HL-60 (cell line): ENCODE measurements around the gene ICAM2.

Experiments
- DNase-seq, 2 experiments: peaks; one replicate each; pipeline ENCODE4 v3.0.0-alpha.2; 2010 to 2020; ENCODE audit warnings: low read depth in 1 of 2, low spot score in 1 of 2
- H3K27ac ChIP-seq: fragments of 250-450 bp; sonication (Bioruptor Pico); replicated peaks from 2 replicates; pipeline ENCODE4 v1.5.1; 2020; ENCODE audit warnings: mild to moderate bottlenecking, moderate library complexity
- H3K27me3 ChIP-seq: fragments of 250-450 bp; sonication (Bioruptor Pico); 2 replicates; pipeline ENCODE4 v1.5.1; 2021; ENCODE audit warnings: mild to moderate bottlenecking, moderate library complexity; ENCODE audit not compliant: insufficient read depth, poor library complexity, severe bottlenecking
- H3K4me3 ChIP-seq: replicated peaks from 2 replicates; pipeline ENCODE4 v1.5.1; 2011; ENCODE audit warnings: mild to moderate bottlenecking, control low read depth, low read length; ENCODE audit not compliant: insufficient read depth
- GABPA ChIP-seq: IDR thresholded peaks from 2 replicates; pipeline ENCODE4 v1.6.1; 2012; ENCODE audit warnings: low read depth
- POLR2AphosphoS5 ChIP-seq: IDR thresholded peaks from 2 replicates; pipeline ENCODE4 v1.6.1; 2012; ENCODE audit warnings: low read depth
- REST ChIP-seq: IDR thresholded peaks from 2 replicates; pipeline ENCODE4 v1.6.1; 2012; ENCODE audit warnings: low read depth; ENCODE audit not compliant: insufficient replicate concordance
- SPI1 ChIP-seq: IDR thresholded peaks from 2 replicates; pipeline ENCODE4 v1.6.1; 2012; ENCODE audit warnings: low read depth, mild to moderate bottlenecking, borderline replicate concordance
- TF ChIP-seq, protein P1 (sequence below): IDR thresholded peaks from one replicate; pipeline ENCODE4 v1.5.1; 2011; ENCODE audit warnings: low read length, control low read depth, inconsistent platforms; ENCODE audit not compliant: insufficient read depth

ICAM2 gene

GRCh38 chr17:63996430-63997182 is 23.8 kb downstream of the ICAM2 start:
- peaks cover 26% of the 10 kb centered on the region for H3K27me3 ChIP-seq

GRCh38 chr17:63995626-63996025 is 24.8 kb downstream of the ICAM2 start:
- no peak for DNase-seq
- Histone ChIP-seq H3K27me3 (peaks cover 26% of the 10 kb centered on the region), H3K27ac (no peak overlapping the region)

More at GRCh38 chr17:63996430-63997182, 23.8 kb downstream of the ICAM2 start:
- H3K4me3 ChIP-seq = no peak overlapping the region
- TF ChIP-seq SPI1 (no peak), GABPA (no peak), REST (no peak), POLR2AphosphoS5 (no peak)
- TF ChIP-seq, protein P1, sequence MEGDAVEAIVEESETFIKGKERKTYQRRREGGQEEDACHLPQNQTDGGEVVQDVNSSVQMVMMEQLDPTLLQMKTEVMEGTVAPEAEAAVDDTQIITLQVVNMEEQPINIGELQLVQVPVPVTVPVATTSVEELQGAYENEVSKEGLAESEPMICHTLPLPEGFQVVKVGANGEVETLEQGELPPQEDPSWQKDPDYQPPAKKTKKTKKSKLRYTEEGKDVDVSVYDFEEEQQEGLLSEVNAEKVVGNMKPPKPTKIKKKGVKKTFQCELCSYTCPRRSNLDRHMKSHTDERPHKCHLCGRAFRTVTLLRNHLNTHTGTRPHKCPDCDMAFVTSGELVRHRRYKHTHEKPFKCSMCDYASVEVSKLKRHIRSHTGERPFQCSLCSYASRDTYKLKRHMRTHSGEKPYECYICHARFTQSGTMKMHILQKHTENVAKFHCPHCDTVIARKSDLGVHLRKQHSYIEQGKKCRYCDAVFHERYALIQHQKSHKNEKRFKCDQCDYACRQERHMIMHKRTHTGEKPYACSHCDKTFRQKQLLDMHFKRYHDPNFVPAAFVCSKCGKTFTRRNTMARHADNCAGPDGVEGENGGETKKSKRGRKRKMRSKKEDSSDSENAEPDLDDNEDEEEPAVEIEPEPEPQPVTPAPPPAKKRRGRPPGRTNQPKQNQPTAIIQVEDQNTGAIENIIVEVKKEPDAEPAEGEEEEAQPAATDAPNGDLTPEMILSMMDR = no peak
- H3K27ac ChIP-seq = no peak overlapping the region
- no peak for DNase-seq

More at GRCh38 chr17:63995626-63996025, 24.8 kb downstream of the ICAM2 start:
- no peak for TF ChIP-seq POLR2AphosphoS5
- TF ChIP-seq REST = no peak
- no peak for TF ChIP-seq SPI1
- no peak for TF ChIP-seq GABPA
- TF ChIP-seq, protein P1 = no peak
- no peak overlapping the region for H3K4me3 ChIP-seq
